Measurements from ENCODE around the gene TRA2B. TPM values are rescaled to one million over a fixed set of nuclear protein-coding genes. Genes with fewer than 3 reads are reported as not detected.

TRA2B gene
- total RNA-seq, 1 experiment from 2014 or later, result 204 TPM

GRCh38 chr3:185943760-185944106 lies 5.9 kb upstream of the TRA2B start:
- no peaks in the 10 kb centered on the region for H3K9me3 ChIP-seq
- no TSS peak for BruUV-seq (replicated peaks)
- no peaks in the 10 kb centered on the region for H3K27me3 ChIP-seq (replicated peaks; ENCODE audit: control insufficient read depth, insufficient read depth, low read length)
- H3K4me3 Mint-ChIP-seq (ENCODE audit: unreplicated experiment), result no peak overlapping the region
- H3K4me3 ChIP-seq (ENCODE audit: low read depth, low read length), result no peak overlapping the region
- no peaks in the 10 kb centered on the region for H3K36me3 ChIP-seq (ENCODE audit: control insufficient read depth, insufficient read depth, low read length)
- H3K4me1 Mint-ChIP-seq (ENCODE audit: low read depth, unreplicated experiment), result peaks cover 20% of the 10 kb centered on the region
- DNase-seq, result no peak
- peaks cover 12% of the 10 kb centered on the region for H3K4me1 ChIP-seq
- H3K36me3 Mint-ChIP-seq (ENCODE audit: insufficient read depth, unreplicated experiment), result no peaks in the 10 kb centered on the region
- intact Hi-C loops (cut with micrococcal nuclease; ENCODE audit: unreplicated experiment), result no loop called here
- TF ChIP-seq, protein P1, sequence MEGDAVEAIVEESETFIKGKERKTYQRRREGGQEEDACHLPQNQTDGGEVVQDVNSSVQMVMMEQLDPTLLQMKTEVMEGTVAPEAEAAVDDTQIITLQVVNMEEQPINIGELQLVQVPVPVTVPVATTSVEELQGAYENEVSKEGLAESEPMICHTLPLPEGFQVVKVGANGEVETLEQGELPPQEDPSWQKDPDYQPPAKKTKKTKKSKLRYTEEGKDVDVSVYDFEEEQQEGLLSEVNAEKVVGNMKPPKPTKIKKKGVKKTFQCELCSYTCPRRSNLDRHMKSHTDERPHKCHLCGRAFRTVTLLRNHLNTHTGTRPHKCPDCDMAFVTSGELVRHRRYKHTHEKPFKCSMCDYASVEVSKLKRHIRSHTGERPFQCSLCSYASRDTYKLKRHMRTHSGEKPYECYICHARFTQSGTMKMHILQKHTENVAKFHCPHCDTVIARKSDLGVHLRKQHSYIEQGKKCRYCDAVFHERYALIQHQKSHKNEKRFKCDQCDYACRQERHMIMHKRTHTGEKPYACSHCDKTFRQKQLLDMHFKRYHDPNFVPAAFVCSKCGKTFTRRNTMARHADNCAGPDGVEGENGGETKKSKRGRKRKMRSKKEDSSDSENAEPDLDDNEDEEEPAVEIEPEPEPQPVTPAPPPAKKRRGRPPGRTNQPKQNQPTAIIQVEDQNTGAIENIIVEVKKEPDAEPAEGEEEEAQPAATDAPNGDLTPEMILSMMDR (IDR thresholded peaks at IDR 0.05; ENCODE audit: insufficient read depth in 1 of 2, low read depth in 1 of 2, low read length in 1 of 2, severe bottlenecking in 1 of 2, unreplicated experiment in 1 of 2), result no peak
- ChIA-PET CTCF (interaction anchor here (0.6 to 2.2 kb wide), 24 partner anchors 8 to 799 kb away, joined by 3 to 75 read pairs (median 6); no protein-coding TSS in a partner anchor), POLR2A (interaction anchor here (0.5 kb wide), 1 partner anchor 38 kb away, joined by 3 read pairs; no protein-coding TSS in a partner anchor)
- no peaks in the 10 kb centered on the region for H3K27me3 Mint-ChIP-seq (ENCODE audit: insufficient read depth, unreplicated experiment)
- no peak overlapping the region for H3K27ac Mint-ChIP-seq (ENCODE audit: unreplicated experiment)
- H3K9me3 Mint-ChIP-seq (ENCODE audit: unreplicated experiment), result no peaks in the 10 kb centered on the region

DNA sequence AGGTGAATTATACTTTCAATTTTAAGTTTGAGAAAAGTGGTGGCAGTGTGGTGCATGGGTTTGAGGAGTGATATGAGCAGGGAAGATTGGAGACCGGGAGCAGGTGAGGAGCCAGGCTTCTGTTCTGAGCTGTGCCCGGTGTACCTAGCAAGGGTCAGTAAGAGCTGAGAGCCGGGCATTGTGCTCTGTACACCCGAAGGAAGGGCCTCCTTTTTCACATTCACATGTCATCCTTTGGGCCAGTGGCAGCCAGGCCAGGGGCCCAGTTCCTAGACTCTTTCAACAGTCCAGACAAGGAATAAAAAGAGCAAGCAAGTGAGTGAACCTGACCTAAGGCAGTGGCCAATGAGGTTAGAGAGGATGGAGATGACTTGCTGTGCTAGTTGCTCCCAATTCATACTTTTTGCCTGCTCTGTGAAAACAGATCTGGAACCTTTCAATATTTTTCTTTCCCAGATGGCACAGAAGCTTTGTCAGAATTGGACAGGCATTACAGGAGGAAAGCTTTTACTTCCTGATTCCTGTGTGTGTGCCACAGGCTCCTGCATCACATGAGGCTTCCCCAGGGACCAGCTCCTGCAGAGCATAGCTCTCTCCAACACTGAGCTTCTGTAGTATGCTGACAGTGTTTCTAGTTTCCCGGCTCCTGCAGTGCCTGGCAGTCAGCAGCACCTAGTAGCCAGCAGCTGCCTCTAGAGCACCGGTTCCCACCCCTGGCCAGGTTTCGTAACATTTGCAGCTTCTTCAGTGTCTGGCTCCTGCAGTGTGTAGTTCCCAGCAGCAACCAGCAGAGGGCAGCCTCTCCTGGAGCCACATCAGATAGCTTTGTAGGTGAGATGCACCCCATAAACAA lies 5.3 kb upstream of the TRA2B start:
- TF ChIP-seq, protein P1 (IDR thresholded peaks at IDR 0.05; ENCODE audit: insufficient read depth in 1 of 2, low read depth in 1 of 2, low read length in 1 of 2, severe bottlenecking in 1 of 2, unreplicated experiment in 1 of 2), result peak; percentile 92 to 97
- no peaks in the 10 kb centered on the region for H3K27me3 ChIP-seq (replicated peaks; ENCODE audit: control insufficient read depth, insufficient read depth, low read length)
- BruUV-seq (replicated peaks), result no TSS peak
- H3K9me3 ChIP-seq, result no peaks in the 10 kb centered on the region
- ChIA-PET CTCF (interaction anchor here (0.5 to 2.2 kb wide), 32 partner anchors 7 to 800 kb away, joined by 3 to 75 read pairs (median 5); no protein-coding TSS in a partner anchor), POLR2A (interaction anchor here (0.5 kb wide), 1 partner anchor 39 kb away, joined by 3 read pairs; no protein-coding TSS in a partner anchor)
- peak; percentile 87 to 88 for DNase-seq
- Mint-ChIP-seq H3K9me3 (ENCODE audit: unreplicated experiment) (no peaks in the 10 kb centered on the region), H3K27me3 (ENCODE audit: insufficient read depth, unreplicated experiment) (no peaks in the 10 kb centered on the region), H3K36me3 (ENCODE audit: insufficient read depth, unreplicated experiment) (peaks cover 3% of the 10 kb centered on the region), H3K4me1 (ENCODE audit: low read depth, unreplicated experiment) (peaks cover 20% of the 10 kb centered on the region), H3K27ac (ENCODE audit: unreplicated experiment) (peak overlapping the region; percentile 13), H3K4me3 (ENCODE audit: unreplicated experiment) (no peak overlapping the region)
- H3K4me3 ChIP-seq (ENCODE audit: low read depth, low read length), result no peak overlapping the region
- intact Hi-C loops (cut with micrococcal nuclease; ENCODE audit: unreplicated experiment), result no loop called here
- H3K4me1 ChIP-seq, result peaks cover 15% of the 10 kb centered on the region
- no peaks in the 10 kb centered on the region for H3K36me3 ChIP-seq (ENCODE audit: control insufficient read depth, insufficient read depth, low read length)

- CTCF ChIA-PET, result no interaction called here
- TF ChIP-seq, protein P1 (IDR thresholded peaks at IDR 0.05; ENCODE audit: insufficient read depth in 1 of 2, low read depth in 1 of 2, low read length in 1 of 2, severe bottlenecking in 1 of 2, unreplicated experiment in 1 of 2), result no peak
- no peaks in the 10 kb centered on the region for H3K9me3 ChIP-seq
- Mint-ChIP-seq H3K27me3 (ENCODE audit: insufficient read depth, unreplicated experiment) (no peaks in the 10 kb centered on the region), H3K4me1 (ENCODE audit: low read depth, unreplicated experiment) (peaks cover 20% of the 10 kb centered on the region), H3K27ac (ENCODE audit: unreplicated experiment) (peak overlapping the region; percentile 13), H3K9me3 (ENCODE audit: unreplicated experiment) (no peaks in the 10 kb centered on the region), H3K4me3 (ENCODE audit: unreplicated experiment) (no peak overlapping the region), H3K36me3 (ENCODE audit: insufficient read depth, unreplicated experiment) (peaks cover 10% of the 10 kb centered on the region)
- no peak for DNase-seq
- H3K4me3 ChIP-seq (ENCODE audit: low read depth, low read length), result no peak overlapping the region
- no peaks in the 10 kb centered on the region for H3K27me3 ChIP-seq (replicated peaks; ENCODE audit: control insufficient read depth, insufficient read depth, low read length)
- POLR2A ChIA-PET, result no interaction called here
- BruUV-seq (replicated peaks), result no TSS peak
- H3K4me1 ChIP-seq, result peaks cover 16% of the 10 kb centered on the region
- no peaks in the 10 kb centered on the region for H3K36me3 ChIP-seq (ENCODE audit: control insufficient read depth, insufficient read depth, low read length)
- intact Hi-C loops (cut with micrococcal nuclease; ENCODE audit: unreplicated experiment), result no loop called here
Observed at GRCh38 chr3:185942396-185942795, 4.6 kb upstream of the TRA2B start.

Measured in Caco-2 (cell line).